Measurements from ENCODE around the gene NLRP8.

DNA sequence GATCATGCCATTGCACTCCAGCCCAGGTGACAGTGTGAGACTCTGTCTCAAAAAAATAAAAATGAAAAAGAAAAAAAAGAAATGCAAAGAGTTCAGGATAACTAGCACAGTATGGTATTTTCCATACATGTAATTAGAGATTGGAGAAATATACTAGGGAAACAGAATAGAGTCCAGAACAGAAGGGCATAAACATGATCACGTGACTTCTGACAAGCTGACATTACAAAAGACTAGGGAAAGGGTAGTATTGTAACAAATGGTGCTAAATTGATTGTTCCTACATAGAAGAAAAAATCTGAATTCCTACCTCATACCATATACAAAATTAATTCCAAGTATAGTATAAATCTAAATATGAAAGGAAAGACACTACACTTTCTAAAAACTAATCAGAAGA lies 37.6 kb downstream of the NLRP8 start:
- TF ChIP-seq, protein P1, sequence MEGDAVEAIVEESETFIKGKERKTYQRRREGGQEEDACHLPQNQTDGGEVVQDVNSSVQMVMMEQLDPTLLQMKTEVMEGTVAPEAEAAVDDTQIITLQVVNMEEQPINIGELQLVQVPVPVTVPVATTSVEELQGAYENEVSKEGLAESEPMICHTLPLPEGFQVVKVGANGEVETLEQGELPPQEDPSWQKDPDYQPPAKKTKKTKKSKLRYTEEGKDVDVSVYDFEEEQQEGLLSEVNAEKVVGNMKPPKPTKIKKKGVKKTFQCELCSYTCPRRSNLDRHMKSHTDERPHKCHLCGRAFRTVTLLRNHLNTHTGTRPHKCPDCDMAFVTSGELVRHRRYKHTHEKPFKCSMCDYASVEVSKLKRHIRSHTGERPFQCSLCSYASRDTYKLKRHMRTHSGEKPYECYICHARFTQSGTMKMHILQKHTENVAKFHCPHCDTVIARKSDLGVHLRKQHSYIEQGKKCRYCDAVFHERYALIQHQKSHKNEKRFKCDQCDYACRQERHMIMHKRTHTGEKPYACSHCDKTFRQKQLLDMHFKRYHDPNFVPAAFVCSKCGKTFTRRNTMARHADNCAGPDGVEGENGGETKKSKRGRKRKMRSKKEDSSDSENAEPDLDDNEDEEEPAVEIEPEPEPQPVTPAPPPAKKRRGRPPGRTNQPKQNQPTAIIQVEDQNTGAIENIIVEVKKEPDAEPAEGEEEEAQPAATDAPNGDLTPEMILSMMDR (IDR thresholded peaks at IDR 0.05): no peak
- TF ChIP-seq POLR2A (IDR thresholded peaks at IDR 0.05): no peak

Data from tibial nerve (tissue), 3 donors.